ENCODE results near the gene AXL.

AXL gene

DNA sequence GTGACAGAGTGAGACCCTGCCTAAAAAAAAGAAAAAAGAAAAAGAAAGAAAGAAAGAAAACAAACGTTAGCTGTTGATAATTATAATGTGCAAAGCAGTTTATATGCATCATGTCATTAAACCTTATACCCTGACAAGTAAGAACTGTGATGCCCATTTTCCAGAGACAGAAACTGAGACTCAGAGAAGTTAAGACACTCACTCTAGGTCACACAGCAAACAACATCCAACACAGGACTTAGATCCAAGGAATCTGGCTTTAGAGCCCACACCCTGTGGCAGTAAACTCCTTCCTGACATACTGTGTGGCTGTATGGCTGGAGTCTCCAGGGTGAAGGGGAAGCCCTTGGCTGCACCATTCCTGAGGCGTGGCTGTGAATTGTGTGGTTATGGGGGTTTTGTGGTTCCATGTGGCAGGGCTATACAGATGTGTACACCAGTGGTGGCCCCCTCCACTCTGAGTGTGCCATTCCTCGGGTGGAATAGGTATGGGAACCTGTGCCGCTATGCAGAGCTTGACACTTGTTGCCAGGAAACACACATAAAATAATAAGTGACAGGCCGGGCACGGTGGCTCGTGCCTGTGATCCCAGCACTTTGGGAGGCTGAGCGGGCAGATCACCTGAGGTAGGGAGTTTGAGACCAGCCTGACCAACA is 15.6 kb downstream of the AXL start:
- DNase-seq (ENCODE audit: low read depth in 2 of 2, low spot score in 1 of 2): no peak

DNA sequence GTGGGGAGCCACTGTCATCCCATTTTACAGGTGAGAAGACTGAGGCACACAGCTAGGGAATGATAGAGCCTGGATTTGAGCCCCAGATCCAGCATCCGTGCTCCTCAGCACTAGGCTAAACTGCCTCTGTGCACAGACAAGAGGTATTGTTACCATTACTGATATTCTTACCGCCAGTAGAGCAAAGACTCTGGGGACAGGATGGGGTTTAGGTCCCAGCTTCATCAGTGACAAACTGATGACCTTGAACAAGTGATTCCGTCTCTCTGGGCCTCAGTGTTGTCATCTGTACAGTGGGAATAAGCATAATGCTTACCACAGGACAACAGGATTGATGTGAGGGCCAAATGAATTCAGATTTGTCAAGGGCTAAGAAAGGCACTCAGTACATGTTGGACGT is 16.5 kb downstream of the AXL start:
- DNase-seq (ENCODE audit: low read depth in 2 of 2, low spot score in 1 of 2): no peak

DNA sequence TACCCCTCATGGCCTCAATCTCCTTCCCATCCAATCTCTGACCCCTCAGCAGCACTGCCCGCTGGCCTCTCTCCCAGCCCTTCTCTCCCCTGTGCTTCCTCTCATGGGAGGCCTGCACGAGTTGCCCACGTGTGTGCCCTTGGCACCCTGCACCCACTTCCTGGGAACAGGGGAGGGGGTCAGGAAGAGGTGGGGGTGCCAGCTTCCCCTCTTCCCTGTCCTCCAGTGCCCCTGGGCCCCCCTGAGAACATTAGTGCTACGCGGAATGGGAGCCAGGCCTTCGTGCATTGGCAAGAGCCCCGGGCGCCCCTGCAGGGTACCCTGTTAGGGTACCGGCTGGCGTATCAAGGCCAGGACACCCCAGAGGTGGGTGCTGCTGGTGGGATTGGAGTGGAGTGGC is 19.2 kb downstream of the AXL start:
- no peak for DNase-seq (ENCODE audit: low read depth in 2 of 2, low spot score in 1 of 2)

DNA sequence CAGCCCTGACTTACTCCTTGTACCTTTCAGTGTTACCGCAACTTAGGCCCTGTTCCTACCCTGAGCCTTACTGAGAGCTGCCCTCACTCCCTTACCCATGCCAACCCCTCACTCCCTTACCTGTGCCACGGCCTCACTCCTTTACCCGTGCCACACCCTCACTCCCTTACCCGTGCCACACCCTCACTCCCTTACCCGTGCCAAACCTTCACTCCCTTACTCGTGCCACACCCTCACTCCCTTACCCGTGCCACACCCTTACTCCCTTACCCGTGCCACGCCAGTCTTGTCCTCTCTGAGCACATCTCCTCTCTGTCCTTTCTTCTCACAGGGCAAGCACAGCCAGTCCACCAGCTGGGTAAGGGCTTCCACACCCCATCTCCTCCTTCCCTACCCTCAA is 20.3 kb downstream of the AXL start:
- DNase-seq (ENCODE audit: low read depth in 2 of 2, low spot score in 1 of 2): no peak

DNA sequence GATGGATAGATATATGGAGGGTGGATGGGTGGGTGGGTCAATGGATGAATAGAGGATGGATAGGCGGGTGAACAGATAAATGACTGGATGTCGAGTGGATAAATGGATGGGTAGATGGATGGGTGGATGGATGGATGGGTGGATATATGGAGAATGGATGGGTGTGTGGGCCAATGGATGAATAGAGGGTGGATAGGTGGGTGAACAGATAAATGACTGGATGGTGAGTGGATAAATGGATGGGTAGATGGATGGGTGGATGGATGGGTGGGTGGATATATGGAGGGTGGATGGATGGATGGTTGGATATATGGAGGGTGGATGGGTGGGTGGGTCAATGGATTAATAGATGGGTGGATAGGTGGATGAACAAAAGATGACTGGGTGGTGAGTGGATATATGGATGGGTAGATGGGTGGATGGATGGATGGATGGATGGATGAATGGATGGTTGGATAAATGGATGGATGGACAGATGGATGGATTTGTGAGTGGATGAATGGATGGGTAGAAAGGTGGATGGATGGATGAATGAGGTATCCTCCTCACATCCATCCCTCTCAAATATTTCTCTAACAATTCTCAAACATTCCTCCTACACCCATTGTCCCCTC is 21.0 kb downstream of the AXL start:
- DNase-seq (ENCODE audit: low read depth in 2 of 2, low spot score in 1 of 2): no peak

DNA sequence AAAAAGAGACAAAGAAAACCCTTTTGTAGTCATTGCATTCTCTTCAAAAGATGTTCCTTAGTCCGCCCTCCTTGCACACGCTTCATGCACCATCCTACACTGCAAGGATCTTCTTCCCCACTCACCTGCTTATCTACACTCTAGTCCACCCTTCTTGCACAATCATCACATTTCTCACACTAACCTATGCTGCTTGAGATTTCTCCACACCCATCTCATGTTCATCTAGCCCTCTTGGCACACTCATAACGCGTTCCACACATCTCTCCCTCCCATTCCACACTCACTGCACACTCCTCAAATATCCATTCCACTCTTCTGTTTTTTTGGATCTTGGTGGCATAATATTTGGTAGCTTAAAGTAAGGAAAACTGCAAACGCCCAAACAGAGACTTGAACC is 22.8 kb downstream of the AXL start:
- no peak for DNase-seq (ENCODE audit: low read depth in 2 of 2, low spot score in 1 of 2)

DNA sequence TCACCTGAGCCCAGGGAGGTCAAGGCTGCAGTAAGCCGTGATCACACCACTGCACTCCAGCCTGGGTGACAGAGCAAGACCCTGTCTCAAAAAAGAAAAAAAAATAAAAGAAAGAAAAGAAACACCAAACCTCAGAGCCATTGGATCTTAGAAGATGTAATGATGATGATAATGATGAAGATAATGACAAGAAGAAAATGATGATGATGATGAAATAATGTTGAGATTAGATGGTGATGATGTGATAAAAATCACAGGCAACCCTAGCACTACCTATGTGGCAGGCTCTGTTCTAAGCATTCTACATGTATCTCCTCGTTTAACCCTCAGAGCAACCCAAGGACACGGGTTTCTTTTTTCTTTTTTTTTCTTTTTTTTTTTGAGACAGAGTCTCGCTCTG is 25.1 kb downstream of the AXL start:
- DNase-seq (ENCODE audit: low read depth in 2 of 2, low spot score in 1 of 2): no peak

DNA sequence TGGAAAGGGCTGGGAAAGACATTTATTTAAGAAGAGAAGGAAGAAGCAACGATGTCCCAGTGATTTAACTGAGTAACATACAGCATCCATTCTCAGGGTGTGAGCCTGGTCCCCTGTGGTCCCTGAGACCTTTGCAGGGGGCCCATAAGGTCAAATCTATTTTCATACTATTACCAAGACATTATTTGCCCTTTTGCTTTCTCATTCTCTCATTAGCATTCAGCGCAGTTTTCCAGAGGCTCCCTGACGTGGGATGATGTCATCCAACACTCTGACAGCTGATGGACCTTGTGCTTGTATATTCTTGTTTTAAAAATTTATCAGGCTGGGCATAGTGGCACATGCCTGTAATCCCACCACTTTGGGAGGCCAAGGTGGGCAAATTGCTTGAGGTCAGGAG is 26.8 kb downstream of the AXL start:
- no peak for DNase-seq (ENCODE audit: low read depth in 2 of 2, low spot score in 1 of 2)

DNA sequence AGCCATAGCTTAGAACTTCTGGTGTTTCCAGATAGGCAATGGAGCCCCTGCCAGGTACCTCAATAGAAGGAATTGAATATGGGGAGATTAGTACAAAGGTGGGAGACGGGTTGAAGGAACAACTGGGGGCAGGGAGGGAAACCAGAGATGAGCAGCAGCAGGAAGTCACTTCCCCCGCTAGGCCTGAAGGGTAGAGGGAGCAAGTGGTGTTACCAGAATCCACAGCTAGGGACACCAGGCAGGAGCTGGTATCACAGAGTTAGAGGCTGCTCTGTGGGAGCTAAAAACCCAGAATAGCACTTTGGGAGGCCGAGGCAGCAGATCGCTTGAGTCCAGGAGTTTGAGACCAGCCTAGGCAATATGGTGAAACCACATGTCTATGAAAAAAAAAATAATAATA is 29.9 kb downstream of the AXL start:
- no peak for DNase-seq (ENCODE audit: low read depth in 2 of 2, low spot score in 1 of 2)

DNA sequence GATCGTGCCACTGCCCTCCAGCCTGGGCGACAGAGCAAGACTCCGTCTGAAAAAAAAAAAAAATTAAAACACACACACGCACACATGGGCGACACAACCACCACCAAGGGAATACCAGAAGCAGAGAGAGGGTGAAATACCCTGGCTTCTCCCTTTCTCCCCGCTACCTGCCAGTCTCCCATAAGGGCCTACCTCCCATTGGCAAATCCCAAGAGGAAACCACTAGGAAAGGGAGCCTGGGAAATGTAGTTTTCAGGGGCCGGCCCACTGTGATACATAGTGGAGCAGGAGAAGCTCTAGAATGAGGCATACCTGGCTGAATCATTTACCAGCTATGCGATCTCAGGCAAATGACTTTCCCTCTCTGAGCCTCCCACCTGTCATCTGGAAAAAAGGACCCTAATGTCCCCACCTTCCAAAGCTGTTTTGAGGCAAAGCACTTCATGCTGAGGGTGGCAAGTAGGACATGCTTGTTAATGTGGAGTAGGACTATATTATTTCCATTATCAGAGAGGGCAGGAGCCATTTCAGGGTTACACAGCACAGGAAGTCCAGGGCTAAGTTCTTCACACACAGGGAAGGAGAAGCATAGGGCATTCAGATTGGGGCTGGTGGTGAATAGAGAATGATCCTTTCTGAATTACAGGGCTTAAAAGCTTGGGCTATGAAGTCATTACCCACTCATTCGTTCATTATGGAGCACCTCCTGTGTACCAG is 30.8 kb downstream of the AXL start:
- DNase-seq (ENCODE audit: low read depth in 2 of 2, low spot score in 1 of 2): no peak

DNA sequence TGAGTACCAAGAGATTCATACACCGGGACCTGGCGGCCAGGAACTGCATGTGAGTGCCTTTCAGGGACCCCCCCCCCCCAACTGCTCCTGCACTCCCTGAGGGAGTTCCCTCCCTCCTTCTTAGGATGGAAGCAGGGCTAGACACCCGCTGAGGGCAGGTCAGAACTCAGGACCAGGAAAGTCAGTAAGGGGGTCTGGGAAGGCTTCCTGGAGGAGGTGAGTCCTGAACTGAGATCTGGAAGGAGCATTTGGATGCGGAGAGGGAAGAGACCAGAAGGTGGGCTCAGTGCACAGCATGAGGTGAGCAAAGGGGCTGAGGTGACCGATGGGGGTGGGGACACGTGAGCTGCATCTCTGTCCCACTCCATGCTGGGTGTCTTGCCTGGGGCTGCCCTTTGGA is 34.6 kb downstream of the AXL start:
- no peak for DNase-seq (ENCODE audit: low read depth in 2 of 2, low spot score in 1 of 2)

DNA sequence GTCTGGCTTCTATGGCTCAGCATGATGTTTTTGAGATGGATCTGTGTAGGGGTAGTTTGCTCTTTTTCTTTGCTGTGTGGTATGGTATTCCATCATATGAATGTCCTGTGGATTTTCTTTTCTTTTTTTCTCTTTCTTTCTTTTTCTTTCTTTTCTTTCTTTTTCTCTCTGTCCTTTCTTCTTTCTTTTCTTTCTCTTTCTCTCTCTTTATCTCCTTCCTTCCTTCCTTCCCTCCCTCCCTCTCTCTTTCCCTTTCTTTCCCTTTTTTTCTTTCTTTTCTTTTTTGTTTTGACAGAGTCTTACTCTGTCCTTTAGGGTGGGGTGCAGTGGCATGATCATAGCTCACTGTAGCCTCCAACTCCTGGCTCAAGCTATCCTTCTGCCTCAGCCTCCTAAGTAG is 36.1 kb downstream of the AXL start:
- DNase-seq (ENCODE audit: low read depth in 2 of 2, low spot score in 1 of 2): no peak

DNA sequence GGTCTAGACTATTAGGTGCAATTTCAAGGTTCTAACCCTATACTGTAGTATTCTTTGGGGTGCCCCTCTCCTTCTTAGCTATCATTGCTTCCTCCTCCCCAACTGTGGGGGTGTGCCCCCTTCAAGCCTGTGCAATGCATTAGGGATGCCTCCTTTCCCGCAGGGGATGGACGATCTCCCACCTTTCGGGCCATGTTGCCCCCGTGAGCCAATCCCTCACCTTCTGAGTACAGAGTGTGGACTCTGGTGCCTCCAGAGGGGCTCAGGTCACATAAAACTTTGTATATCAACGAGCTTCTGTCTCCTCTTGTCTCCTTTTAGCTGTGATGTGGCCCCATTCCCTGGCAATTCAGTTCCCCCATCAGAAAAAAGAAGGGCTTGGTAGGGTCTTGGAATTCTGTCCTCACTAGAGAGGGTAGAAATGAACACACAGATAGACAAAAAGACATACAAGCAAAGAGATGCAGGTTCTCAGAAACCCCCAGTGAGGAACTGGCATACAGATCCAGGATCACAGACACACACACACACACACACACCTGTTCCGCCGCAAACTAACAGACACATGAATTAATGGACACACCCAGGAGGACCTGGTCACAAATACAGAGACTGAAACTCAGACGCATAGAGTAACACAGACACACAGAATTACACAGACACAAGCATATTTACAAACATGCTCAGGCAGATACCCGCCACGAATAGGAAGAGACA is 42.6 kb downstream of the AXL start:
- DNase-seq (ENCODE audit: low read depth in 2 of 2, low spot score in 1 of 2): no peak

DNA sequence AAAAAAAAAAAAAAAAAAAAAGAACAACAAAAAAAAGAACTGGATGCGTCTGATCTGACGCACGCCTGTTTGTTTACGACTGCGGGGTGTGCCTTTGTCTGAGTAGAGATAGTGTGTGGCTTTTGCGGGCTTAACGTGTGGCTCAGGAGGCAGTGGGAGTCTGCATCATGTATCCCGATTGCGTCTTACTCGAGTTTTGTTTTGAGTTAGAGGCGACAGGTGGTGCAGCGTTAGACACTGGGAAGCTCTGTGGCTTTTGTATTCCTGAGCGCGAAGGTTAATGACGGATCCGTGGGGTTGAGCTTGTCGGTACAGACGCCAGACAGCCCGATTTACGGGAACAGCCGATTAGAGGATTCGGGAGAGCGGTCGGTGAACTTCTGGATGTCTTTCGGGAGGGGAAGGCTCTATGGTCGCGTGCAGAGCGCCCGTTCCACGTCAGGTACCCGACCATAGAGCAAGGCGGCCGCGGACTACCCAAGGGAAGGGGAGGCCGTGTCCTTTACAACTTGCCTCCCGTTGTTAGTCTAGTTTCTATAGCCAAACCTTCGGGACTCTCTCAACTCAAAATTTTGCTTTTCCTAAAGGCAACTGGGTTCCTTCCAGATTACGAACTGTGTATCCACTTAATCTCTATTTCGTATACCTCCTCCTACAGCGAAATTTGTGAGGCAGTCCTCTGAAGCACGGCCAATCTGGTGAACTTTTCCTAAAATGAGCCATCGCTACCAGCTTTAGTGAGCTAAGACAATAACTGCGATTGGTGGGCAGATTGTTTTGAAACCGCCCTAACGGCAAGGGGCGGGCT is 44.2 kb downstream of the AXL start:
- peak; percentile 47 to 54 for DNase-seq (ENCODE audit: low read depth in 2 of 2, low spot score in 1 of 2)

DNA sequence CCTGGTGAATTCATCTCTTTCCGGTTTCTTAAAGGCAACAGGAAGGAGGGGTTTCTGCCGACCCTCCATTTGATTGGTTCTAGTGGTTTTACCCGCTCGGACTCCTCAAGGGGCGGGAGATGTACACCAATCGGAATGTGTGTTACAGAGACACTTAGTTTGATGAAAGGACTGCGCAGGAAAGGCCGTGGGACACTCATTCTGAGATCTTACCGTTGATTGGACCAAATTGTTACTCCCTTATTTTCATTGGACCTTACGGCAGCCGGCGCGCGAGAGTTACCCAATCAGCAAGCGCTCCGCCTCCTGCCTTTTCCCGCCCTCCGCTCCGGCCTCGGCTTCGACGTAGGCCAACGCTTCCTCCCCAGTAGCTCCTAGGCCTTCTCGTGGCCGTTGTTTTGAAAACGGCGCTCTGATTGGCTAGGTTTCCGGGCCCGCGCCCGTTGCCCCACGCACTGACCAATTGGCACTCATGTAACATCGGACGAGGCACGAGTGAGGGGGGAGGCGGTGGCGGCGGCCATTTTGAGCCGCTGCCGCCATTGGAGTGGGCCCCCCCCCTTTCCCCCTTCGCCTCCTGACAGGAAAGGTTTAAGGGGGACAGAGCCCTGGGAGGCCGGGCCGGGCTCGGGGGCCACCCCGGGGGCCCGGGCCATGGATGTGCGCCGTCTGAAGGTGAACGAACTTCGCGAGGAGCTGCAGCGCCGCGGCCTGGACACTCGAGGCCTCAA is 45.0 kb downstream of the AXL start, which contains the start of gene HNRNPUL1:
Gene HNRNPUL1, plus strand, starts transcription at position 523 of the 731 bp plus-strand sequence. Its CDS starts 132 bp downstream, at position 655.
- peak; percentile 97 to 99 for DNase-seq (ENCODE audit: low read depth in 2 of 2, low spot score in 1 of 2)

DNA sequence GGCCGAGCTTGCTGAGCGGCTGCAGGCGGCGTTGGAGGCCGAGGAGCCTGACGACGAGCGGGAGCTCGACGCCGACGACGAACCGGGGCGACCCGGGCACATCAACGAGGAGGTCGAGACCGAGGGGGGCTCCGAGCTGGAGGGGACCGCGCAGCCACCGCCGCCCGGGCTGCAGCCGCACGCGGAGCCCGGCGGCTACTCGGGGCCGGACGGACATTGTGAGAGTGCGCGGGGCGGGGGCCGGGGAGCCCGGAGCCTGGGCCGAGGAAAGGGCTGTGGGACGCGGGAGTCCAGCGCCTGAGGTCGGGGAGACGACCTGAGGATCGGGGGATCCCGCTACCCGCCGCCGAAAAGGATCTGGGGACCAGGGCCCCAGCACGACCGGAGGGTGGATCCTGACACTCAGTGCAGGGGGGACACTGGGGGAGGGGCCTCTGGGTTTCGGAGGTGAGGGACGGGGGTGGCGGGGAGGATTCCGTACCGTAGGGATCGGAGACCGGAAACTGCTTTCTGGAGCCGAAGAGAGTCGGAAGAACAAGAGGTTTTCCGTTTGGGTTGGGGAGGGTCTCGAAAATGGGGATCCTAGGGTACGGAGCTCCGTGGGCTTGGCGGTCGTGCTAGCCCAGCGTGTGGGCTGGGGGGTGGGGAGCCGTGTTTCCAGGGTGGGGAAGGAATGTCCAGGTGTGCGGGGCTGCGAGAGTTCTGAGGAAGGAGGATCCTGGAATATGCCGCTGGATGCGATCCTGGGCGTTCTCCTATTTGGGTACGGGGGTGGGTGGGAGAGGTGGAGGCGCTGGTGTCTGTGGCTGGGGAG is 45.8 kb downstream of the AXL start:
- DNase-seq (ENCODE audit: low read depth in 2 of 2, low spot score in 1 of 2): peak in 1 of 2 donors; percentile 13

DNA sequence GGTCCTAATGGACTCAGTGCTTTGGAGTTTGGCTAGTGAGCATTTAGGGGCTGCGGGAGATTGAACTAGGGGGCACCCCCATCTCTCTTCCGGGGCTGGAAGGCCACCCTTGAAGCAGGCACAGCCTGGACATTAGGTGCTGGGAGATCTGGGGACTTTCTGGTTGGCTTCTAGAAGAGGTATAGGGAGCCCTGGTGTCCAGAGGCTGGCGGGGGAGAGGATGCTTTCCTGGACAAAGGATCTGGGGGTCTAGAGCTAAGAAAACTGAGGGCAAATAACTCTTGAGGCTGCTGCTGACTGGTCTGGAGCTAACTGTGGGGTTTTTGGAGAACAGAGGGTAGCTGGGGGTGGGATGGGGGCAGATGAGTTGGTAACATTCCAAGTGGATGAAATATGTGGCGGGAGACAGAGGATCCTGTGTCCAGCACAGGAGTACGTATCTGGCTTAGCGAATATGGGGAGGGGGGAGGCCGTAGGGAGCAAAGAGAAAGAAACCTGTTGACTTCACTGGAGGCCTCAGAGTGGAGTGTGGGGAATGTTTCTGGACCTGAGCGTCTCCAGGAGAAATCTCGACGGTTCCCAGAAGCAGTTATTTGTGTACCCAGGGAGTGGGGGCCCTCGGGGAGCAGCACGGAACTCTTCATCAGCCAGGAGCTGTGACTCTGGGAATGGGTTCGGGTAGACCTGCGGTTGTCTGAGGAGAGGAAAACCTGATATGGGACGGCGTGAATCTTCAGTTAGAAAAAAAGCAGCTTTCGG is 46.6 kb downstream of the AXL start:
- DNase-seq (ENCODE audit: low read depth in 2 of 2, low spot score in 1 of 2): no peak

DNA sequence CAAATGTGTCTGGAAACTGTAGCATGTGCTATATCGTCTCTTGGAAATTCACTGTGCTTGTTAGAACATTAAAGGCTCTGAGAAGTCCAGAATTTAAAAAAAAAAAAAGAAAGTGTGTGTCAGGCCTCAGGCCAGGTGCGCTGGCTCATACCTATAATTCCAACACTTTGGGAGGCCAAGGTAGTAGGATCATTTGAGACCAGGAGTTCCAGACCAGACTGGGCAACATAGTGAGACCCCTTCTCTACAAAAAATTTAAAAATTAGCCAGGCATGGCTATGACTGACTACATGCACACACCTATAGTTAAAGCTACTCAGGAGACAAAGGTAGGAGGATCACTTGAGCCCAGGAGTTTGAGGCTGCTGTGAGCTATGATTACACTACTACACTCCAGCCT is 50.0 kb downstream of the AXL start:
- DNase-seq (ENCODE audit: low read depth in 2 of 2, low spot score in 1 of 2): no peak

DNA sequence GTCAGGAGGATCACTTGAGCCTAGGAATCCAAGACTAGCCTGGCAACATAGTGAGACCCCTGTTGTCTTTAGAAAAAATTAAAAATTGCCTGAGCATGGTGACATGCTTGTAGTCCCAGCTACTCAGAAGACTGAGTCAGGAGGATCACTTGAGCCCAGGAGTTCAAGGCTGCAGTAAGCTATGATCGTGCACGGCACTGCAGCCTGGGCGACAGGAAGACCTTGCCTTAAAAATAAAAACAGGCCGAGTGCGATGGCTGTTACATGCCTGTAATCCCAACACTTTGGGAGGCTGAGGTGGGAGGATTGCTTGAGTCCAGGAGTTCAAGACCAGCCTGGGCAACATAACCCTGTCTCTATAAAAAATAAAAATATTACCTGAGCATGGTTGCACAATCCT is 50.5 kb downstream of the AXL start:
- no peak for DNase-seq (ENCODE audit: low read depth in 2 of 2, low spot score in 1 of 2)

Data from stimulated activated CD8-positive, alpha-beta memory T cell treated with anti-CD3 and anti-CD28 coated beads, Interleukin-4, amount 100 ng/mL, for 4 hours (primary cell).